ENCODE data around the gene MED8. TPM values are rescaled to one million over a fixed set of nuclear protein-coding genes. Genes with fewer than 3 reads are reported as not detected.
A peak's percentile ranks its signal among the peaks of the same experiment; 100 is the strongest.

Gene MED8
- total and polyA plus RNA-seq, 2 of the 13 experiments (the other 11 are each of a cell fraction or from before 2014, with no cell fraction given) = 16.9 to 77.4 TPM

DNA sequence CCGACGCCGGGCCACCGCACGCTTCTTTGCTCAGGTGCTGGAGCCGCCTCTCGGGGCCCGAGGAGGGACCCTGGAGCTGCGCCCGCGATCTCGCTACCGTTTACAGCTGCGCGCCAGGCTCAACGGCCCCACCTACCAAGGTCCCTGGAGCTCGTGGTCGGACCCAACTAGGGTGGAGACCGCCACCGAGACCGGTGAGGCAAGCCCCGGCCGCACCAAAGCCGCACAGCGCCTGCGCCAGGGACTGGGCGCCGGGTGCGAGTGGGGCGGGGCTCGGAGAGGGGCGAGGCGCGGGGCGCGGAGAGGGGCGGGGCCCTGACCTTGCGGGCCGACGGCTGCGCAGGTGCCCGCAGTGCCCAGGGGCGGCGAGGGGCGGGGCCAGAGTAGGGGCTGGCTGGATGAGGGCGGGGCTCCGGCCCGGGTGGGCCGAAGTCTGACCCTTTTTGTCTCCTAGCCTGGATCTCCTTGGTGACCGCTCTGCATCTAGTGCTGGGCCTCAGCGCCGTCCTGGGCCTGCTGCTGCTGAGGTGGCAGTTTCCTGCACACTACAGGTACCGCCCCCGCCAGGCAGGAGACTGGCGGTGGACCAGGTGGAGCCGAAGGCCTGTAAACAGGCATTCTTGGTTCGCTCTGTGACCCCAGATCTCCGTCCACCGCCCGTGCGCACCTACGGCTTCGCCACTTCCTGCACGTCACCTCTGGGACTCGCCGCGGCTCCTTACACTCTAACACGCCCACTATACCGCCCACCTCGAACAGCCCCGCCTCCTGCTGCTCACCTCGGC is 40.6 kb downstream of the MED8 start (continued):
- TF ChIP-seq MEIS1 (CRISPR knock-in tag; IDR thresholded peaks at IDR 0.05; ENCODE audit: borderline replicate concordance) (peak; percentile 42), SRF (IDR thresholded peaks at IDR 0.05; ENCODE audit: low read depth, low read length) (no peak), ZNF652 (CRISPR knock-in tag; IDR thresholded peaks at IDR 0.05; ENCODE audit: borderline replicate concordance, low read depth) (no peak), ZNF180 (CRISPR knock-in tag; IDR thresholded peaks at IDR 0.05; ENCODE audit: borderline replicate concordance, low read depth) (no peak), ZNF264 (CRISPR knock-in tag; IDR thresholded peaks at IDR 0.05) (peak; percentile 45; the same call in 1 of the 2 replicates), ZKSCAN1 (IDR thresholded peaks at IDR 0.05; ENCODE audit: low read length) (no peak), SUZ12 (IDR thresholded peaks at IDR 0.05; ENCODE audit: low read depth, low read length) (no peak), ZSCAN12 (CRISPR knock-in tag; IDR thresholded peaks at IDR 0.05) (peak; percentile 80; the same call in 1 of the 2 replicates), ZNF205 (CRISPR knock-in tag; IDR thresholded peaks at IDR 0.05) (no peak), EEA1 (CRISPR knock-in tag; IDR thresholded peaks at IDR 0.05; ENCODE audit: borderline replicate concordance) (0 out of 2 replicates have a peak, but pooled peaks have one; percentile 16), ZNF543 (CRISPR knock-in tag; IDR thresholded peaks at IDR 0.05) (0 out of 2 replicates have a peak, but pooled peaks have one; percentile 47), SOX13 (IDR thresholded peaks at IDR 0.05) (no peak), SOX13 (CRISPR knock-in tag; conservative IDR thresholded peaks at IDR 0.05 in 1 of 2, IDR thresholded peaks at IDR 0.05 in 1 of 2) (no peak)
- TF ChIP-seq, protein P1, sequence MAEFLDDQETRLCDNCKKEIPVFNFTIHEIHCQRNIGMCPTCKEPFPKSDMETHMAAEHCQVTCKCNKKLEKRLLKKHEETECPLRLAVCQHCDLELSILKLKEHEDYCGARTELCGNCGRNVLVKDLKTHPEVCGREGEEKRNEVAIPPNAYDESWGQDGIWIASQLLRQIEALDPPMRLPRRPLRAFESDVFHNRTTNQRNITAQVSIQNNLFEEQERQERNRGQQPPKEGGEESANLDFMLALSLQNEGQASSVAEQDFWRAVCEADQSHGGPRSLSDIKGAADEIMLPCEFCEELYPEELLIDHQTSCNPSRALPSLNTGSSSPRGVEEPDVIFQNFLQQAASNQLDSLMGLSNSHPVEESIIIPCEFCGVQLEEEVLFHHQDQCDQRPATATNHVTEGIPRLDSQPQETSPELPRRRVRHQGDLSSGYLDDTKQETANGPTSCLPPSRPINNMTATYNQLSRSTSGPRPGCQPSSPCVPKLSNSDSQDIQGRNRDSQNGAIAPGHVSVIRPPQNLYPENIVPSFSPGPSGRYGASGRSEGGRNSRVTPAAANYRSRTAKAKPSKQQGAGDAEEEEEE (CRISPR knock-in tag; IDR thresholded peaks at IDR 0.05; ENCODE audit: borderline replicate concordance) = no peak
- TF ChIP-seq, protein P2, sequence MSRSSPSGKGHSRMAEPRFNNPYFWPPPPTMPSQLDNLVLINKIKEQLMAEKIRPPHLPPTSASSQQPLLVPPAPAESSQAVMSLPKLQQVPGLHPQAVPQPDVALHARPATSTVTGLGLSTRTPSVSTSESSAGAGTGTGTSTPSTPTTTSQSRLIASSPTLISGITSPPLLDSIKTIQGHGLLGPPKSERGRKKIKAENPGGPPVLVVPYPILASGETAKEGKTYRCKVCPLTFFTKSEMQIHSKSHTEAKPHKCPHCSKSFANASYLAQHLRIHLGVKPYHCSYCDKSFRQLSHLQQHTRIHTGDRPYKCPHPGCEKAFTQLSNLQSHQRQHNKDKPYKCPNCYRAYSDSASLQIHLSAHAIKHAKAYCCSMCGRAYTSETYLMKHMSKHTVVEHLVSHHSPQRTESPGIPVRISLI (CRISPR knock-in tag; IDR thresholded peaks at IDR 0.05; ENCODE audit: borderline replicate concordance) = no peak
- TF ChIP-seq, protein P3, sequence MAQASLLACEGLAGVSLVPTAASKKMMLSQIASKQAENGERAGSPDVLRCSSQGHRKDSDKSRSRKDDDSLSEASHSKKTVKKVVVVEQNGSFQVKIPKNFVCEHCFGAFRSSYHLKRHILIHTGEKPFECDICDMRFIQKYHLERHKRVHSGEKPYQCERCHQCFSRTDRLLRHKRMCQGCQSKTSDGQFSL (CRISPR knock-in tag; IDR thresholded peaks at IDR 0.05) = no peak; the same call in 1 of the 2 replicates
- TF ChIP-seq, protein P4, sequence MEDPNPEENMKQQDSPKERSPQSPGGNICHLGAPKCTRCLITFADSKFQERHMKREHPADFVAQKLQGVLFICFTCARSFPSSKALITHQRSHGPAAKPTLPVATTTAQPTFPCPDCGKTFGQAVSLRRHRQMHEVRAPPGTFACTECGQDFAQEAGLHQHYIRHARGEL (CRISPR knock-in tag; IDR thresholded peaks at IDR 0.05) = no peak
- TF ChIP-seq, protein P5, sequence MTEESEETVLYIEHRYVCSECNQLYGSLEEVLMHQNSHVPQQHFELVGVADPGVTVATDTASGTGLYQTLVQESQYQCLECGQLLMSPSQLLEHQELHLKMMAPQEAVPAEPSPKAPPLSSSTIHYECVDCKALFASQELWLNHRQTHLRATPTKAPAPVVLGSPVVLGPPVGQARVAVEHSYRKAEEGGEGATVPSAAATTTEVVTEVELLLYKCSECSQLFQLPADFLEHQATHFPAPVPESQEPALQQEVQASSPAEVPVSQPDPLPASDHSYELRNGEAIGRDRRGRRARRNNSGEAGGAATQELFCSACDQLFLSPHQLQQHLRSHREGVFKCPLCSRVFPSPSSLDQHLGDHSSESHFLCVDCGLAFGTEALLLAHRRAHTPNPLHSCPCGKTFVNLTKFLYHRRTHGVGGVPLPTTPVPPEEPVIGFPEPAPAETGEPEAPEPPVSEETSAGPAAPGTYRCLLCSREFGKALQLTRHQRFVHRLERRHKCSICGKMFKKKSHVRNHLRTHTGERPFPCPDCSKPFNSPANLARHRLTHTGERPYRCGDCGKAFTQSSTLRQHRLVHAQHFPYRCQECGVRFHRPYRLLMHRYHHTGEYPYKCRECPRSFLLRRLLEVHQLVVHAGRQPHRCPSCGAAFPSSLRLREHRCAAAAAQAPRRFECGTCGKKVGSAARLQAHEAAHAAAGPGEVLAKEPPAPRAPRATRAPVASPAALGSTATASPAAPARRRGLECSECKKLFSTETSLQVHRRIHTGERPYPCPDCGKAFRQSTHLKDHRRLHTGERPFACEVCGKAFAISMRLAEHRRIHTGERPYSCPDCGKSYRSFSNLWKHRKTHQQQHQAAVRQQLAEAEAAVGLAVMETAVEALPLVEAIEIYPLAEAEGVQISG (CRISPR knock-in tag; IDR thresholded peaks at IDR 0.05) = peak; percentile 59
- TF ChIP-seq, protein P6, sequence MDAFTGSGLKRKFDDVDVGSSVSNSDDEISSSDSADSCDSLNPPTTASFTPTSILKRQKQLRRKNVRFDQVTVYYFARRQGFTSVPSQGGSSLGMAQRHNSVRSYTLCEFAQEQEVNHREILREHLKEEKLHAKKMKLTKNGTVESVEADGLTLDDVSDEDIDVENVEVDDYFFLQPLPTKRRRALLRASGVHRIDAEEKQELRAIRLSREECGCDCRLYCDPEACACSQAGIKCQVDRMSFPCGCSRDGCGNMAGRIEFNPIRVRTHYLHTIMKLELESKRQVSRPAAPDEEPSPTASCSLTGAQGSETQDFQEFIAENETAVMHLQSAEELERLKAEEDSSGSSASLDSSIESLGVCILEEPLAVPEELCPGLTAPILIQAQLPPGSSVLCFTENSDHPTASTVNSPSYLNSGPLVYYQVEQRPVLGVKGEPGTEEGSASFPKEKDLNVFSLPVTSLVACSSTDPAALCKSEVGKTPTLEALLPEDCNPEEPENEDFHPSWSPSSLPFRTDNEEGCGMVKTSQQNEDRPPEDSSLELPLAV (CRISPR knock-in tag; conservative IDR thresholded peaks at IDR 0.05; ENCODE audit: low read depth) = no peak

Measured in HepG2 (cell line).